OCI-LY1 (cell line): ENCODE results near the gene FHL5.

Experiments used
- H2AFZ ChIP-seq: fragments of 200-600 bp; sonication (generic), shearing (Covaris generic); 2 replicates; pipeline ENCODE4 v1.6.0; 2014; ENCODE audit warnings: antibody characterized with exemption, mild to moderate bottlenecking, low read length
- H3F3A ChIP-seq: fragments of 200-600 bp; sonication (generic), shearing (Covaris generic); 2 replicates; pipeline ENCODE4 v1.6.0; 2014; ENCODE audit warnings: mild to moderate bottlenecking, antibody characterized with exemption, low read length, moderate library complexity; ENCODE audit not compliant: insufficient read depth
- H3K27ac ChIP-seq: fragments of 200-600 bp; sonication (generic); 2 replicates; pipeline ENCODE4 v1.5.1; 2014; ENCODE audit warnings: low read length, mixed run types, mild to moderate bottlenecking, low read depth; ENCODE audit not compliant: poor library complexity, severe bottlenecking
- H3K27me3 ChIP-seq: fragments of 200-600 bp; sonication (generic); 2 replicates; pipeline ENCODE4 v1.6.0; 2014; ENCODE audit warnings: antibody characterized with exemption, mild to moderate bottlenecking, low read length, moderate library complexity; ENCODE audit not compliant: insufficient read depth
- H3K36me3 ChIP-seq: fragments of 200-600 bp; sonication (generic); 2 replicates; pipeline ENCODE4 v1.6.1; 2014; ENCODE audit warnings: mild to moderate bottlenecking, antibody characterized with exemption, low read length, moderate library complexity, mixed read lengths; ENCODE audit not compliant: insufficient read depth
- H3K4me1 ChIP-seq: fragments of 200-600 bp; sonication (generic); 2 replicates; pipeline ENCODE4 v1.5.1; 2014; ENCODE audit warnings: mild to moderate bottlenecking, low read length, moderate library complexity; ENCODE audit not compliant: insufficient read depth, severe bottlenecking
- H3K4me2 ChIP-seq: fragments of 200-600 bp; sonication (generic), shearing (Covaris generic); 2 replicates; pipeline ENCODE4 v1.6.1; 2014; ENCODE audit warnings: low read length
- H3K4me3 ChIP-seq: fragments of 200-600 bp; sonication (generic); 2 replicates; pipeline ENCODE4 v1.5.1; 2014; ENCODE audit warnings: low read length, low read depth, mild to moderate bottlenecking, mixed read lengths; ENCODE audit not compliant: poor library complexity, severe bottlenecking
- H3K79me2 ChIP-seq: fragments of 200-600 bp; shearing (Covaris generic); 2 replicates; pipeline ENCODE4 v1.6.1; 2016; ENCODE audit warnings: mixed run types, low read length, mixed read lengths; ENCODE audit not compliant: insufficient read depth
- H3K9ac ChIP-seq: fragments of 200-600 bp; sonication (generic), shearing (Covaris generic); 2 replicates; pipeline ENCODE4 v1.6.1; 2014; ENCODE audit warnings: mild to moderate bottlenecking, low read length, mixed read lengths
- H3K9me2 ChIP-seq: fragments of 200-600 bp; sonication (generic), shearing (Covaris generic); 2 replicates; pipeline ENCODE4 v1.6.1; 2014; ENCODE audit warnings: low read depth, mild to moderate bottlenecking, low read length, mixed read lengths
- H3K9me3 ChIP-seq: fragments of 200-600 bp; shearing (Covaris generic); 2 replicates; pipeline ENCODE4 v1.6.1; 2014; ENCODE audit warnings: low read length, mixed read lengths
- H4K20me1 ChIP-seq: fragments of 200-600 bp; sonication (generic), shearing (Covaris generic); 2 replicates; pipeline ENCODE4 v1.6.0; 2016; ENCODE audit warnings: mild to moderate bottlenecking, low read length; ENCODE audit not compliant: insufficient read depth
- EZH2 ChIP-seq: fragments of 200-600 bp; sonication (generic), shearing (Covaris generic); IDR thresholded peaks from 2 replicates; pipeline ENCODE4 v1.8.0; 2017; ENCODE audit warnings: borderline replicate concordance, mixed run types, mild to moderate bottlenecking, antibody characterized with exemption, low read length, moderate library complexity, mixed read lengths
- TF ChIP-seq, protein P1 (sequence below): fragments of 200-600 bp; sonication (generic), shearing (Covaris generic); IDR thresholded peaks from 2 replicates; pipeline ENCODE4 v1.5.1; 2017; ENCODE audit warnings: mild to moderate bottlenecking, antibody characterized with exemption, low read length, moderate library complexity, mixed read lengths

Gene FHL5, protein sequence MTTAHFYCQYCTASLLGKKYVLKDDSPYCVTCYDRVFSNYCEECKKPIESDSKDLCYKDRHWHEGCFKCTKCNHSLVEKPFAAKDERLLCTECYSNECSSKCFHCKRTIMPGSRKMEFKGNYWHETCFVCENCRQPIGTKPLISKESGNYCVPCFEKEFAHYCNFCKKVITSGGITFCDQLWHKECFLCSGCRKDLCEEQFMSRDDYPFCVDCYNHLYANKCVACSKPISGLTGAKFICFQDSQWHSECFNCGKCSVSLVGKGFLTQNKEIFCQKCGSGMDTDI

DNA sequence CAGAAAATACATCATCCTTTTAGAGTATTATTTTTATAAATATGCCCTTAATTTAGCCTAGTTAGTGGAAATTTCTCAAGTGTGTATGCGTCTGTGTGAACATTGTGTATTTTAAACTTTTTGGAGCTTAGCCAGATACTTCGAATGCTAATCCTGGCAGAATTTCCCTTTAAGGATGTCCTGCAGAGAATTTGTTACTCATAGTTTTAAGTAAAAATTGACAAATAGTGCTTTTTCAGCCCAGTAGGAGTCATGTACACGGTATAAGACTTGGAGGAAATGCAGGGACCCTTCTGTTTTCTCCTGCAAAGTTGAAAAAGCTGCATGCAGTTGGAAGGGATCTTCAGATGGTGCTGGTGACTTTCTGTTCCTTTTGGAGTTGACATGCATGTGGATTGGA is at the start of gene FHL5:
Gene FHL5, plus strand, starts transcription at position 243 of the 400 bp plus-strand sequence. CDS start 40,486 bp downstream, outside the sequence.
- H3K27ac ChIP-seq = no peak within 1 kb of the TSS
- H3K4me2 ChIP-seq = no peak within 1 kb of the TSS
- H3K27me3 ChIP-seq = no peaks in the 10 kb centered on the region
- H3K9me2 ChIP-seq = no peaks in the 10 kb centered on the region
- H3F3A ChIP-seq = no peaks in the 10 kb centered on the region; the same call in 1 of the 2 replicates
- peaks cover 7% of the 10 kb centered on the region for H3K4me1 ChIP-seq
- H2AFZ ChIP-seq = no peak within 1 kb of the TSS
- no peaks in the 10 kb centered on the region for H3K9me3 ChIP-seq
- no peaks in the 10 kb centered on the region for H3K79me2 ChIP-seq
- H3K4me3 ChIP-seq = no peak within 1 kb of the TSS
- no peaks in the 10 kb centered on the region for H3K36me3 ChIP-seq
- no peaks in the 10 kb centered on the region for H4K20me1 ChIP-seq
- TF ChIP-seq EZH2 = no peak
- TF ChIP-seq, protein P1, sequence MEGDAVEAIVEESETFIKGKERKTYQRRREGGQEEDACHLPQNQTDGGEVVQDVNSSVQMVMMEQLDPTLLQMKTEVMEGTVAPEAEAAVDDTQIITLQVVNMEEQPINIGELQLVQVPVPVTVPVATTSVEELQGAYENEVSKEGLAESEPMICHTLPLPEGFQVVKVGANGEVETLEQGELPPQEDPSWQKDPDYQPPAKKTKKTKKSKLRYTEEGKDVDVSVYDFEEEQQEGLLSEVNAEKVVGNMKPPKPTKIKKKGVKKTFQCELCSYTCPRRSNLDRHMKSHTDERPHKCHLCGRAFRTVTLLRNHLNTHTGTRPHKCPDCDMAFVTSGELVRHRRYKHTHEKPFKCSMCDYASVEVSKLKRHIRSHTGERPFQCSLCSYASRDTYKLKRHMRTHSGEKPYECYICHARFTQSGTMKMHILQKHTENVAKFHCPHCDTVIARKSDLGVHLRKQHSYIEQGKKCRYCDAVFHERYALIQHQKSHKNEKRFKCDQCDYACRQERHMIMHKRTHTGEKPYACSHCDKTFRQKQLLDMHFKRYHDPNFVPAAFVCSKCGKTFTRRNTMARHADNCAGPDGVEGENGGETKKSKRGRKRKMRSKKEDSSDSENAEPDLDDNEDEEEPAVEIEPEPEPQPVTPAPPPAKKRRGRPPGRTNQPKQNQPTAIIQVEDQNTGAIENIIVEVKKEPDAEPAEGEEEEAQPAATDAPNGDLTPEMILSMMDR = no peak
- H3K9ac ChIP-seq = no peak within 1 kb of the TSS

DNA sequence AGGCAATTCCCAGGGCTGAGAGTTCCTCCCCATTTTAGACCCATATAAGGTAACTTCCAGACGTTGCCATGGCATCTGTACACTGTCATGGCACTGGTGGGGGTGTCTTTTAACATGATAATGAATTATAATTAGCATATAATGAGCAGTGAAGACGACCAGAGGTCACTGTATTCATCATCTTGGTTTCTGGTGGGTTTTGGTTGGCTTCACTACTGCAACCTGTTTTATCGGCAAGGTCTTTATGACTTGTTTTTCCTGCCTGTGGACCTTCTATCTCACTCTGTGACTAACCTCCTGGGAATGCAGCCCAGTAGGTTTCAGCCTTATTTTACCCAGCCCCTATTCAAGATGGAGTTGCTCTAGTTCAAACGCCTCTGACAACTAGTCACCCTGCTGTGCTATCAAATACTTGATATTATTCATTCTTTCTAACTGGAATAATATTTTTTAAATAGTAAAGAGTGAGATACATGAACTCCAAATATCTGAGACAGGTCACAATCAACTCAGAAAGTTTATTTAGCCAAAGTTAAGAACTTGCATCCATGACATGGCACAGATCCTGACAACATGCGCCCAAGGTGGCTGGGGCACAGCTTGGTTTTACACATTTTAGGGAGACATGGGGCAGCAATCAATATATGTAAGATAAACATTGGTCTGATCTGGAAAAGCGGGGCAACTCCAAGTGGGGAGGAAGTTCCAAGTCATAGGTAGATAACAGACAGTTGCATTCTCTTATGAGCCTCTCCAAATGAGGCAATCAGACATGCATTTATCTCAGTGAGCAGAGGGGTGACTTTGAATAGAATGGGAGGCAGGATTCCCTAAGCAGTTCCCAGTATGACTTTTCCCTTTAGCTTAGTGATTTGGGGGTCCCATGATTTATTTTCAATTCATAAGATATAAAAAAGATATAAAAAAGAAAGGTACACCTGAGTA is 42.5 kb upstream of the FHL5 start:
- no peaks in the 10 kb centered on the region for H3F3A ChIP-seq
- H3K4me2 ChIP-seq = peak overlapping the region; percentile 80
- H3K4me3 ChIP-seq = peak overlapping the region; percentile 80
- H2AFZ ChIP-seq = no peak overlapping the region
- peaks cover 8% of the 10 kb centered on the region for H3K79me2 ChIP-seq
- H3K27ac ChIP-seq = peak overlapping the region; percentile 76
- no peaks in the 10 kb centered on the region for H4K20me1 ChIP-seq
- peaks cover 31% of the 10 kb centered on the region for H3K4me1 ChIP-seq
- peaks cover 21% of the 10 kb centered on the region for H3K36me3 ChIP-seq
- H3K27me3 ChIP-seq = no peaks in the 10 kb centered on the region
- H3K9me2 ChIP-seq = no peaks in the 10 kb centered on the region
- TF ChIP-seq, protein P1 = no peak
- no peak for TF ChIP-seq EZH2
- H3K9ac ChIP-seq = peak overlapping the region; percentile 82
- no peaks in the 10 kb centered on the region for H3K9me3 ChIP-seq

DNA sequence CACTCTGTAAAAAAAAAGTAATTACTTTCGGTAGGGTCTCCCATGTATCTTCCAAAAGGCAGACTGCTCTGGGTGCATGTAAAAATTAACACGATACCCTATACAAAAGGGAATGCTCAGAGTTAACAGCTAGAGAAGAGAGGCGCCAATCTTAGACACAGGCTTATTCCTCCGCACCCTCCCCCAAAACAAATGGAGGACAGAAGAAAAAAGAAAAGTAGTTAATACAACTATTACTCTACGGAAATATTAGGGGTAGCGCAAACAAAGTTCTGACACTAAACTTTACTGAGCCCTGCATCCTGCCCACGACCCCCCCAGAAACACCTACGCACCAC is 41.7 kb upstream of the FHL5 start:
- H3K27me3 ChIP-seq = no peaks in the 10 kb centered on the region
- peak overlapping the region; percentile 76 for H3K27ac ChIP-seq
- H4K20me1 ChIP-seq = no peaks in the 10 kb centered on the region

More for the DNA sequence above, 41.7 kb upstream of the FHL5 start:
- peak overlapping the region; percentile 80 for H3K4me2 ChIP-seq
- peaks cover 28% of the 10 kb centered on the region for H3K36me3 ChIP-seq
- H3K4me1 ChIP-seq = peaks cover 31% of the 10 kb centered on the region
- H3K9me3 ChIP-seq = no peaks in the 10 kb centered on the region
- H3K9me2 ChIP-seq = no peaks in the 10 kb centered on the region
- H3K4me3 ChIP-seq = peak overlapping the region; percentile 80
- TF ChIP-seq, protein P1 = no peak
- TF ChIP-seq EZH2 = no peak
- H2AFZ ChIP-seq = 0 out of 2 replicates have a peak overlapping the region, but pooled peaks have one; percentile 12
- H3K9ac ChIP-seq = peak overlapping the region; percentile 82
- H3F3A ChIP-seq = no peaks in the 10 kb centered on the region
- peaks cover 8% of the 10 kb centered on the region for H3K79me2 ChIP-seq
